Hematopoietic multipotent progenitor cell treated with erythropoietin and hydrocortisone succinate and interleukin-3 and kit ligand, for 8 days (in vitro differentiated cells): Measurements from ENCODE around the gene RC3H2.

Experiments used
- DNase-seq: peaks from one replicate; pipeline ENCODE4 v3.0.0-alpha.2; 2015

The RC3H2 gene

GRCh38 chr9:122904823-122905710 is at the start of gene RC3H2:
RC3H2 (minus strand) TSS chr9:122905359; CDS start chr9:122897509, 7,850 bp downstream.
- peak; percentile 100 for DNase-seq

- DNase-seq: no peak
Measured at GRCh38 chr9:122954253-122954691, 49.1 kb upstream of the RC3H2 start.

GRCh38 chr9:122951056-122951455 is 45.9 kb upstream of the RC3H2 start:
- DNase-seq: no peak

GRCh38 chr9:122950263-122950662 is 45.1 kb upstream of the RC3H2 start:
- DNase-seq: no peak

- no peak for DNase-seq
Measured at GRCh38 chr9:122949696-122950095, 44.5 kb upstream of the RC3H2 start.

- no peak for DNase-seq
Measured at GRCh38 chr9:122948313-122948712, 43.2 kb upstream of the RC3H2 start.

GRCh38 chr9:122946461-122947005 is 41.4 kb upstream of the RC3H2 start:
- no peak for DNase-seq

- no peak for DNase-seq
Measured at GRCh38 chr9:122944960-122945888, 40.1 kb upstream of the RC3H2 start.

GRCh38 chr9:122941582-122942234 is 36.5 kb upstream of the RC3H2 start:
- peak; percentile 60 for DNase-seq

GRCh38 chr9:122940749-122941581 is 35.8 kb upstream of the RC3H2 start, which contains the start of gene RABGAP1:
RABGAP1 (plus strand) TSS chr9:122941020; CDS start chr9:122957060, 16,040 bp downstream.
- peak; percentile 99 for DNase-seq

- no peak for DNase-seq
Measured at GRCh38 chr9:122940454-122940748, 35.2 kb upstream of the RC3H2 start.

- no peak for DNase-seq
Measured at GRCh38 chr9:122939601-122940000, 34.4 kb upstream of the RC3H2 start.

- no peak for DNase-seq
Measured at GRCh38 chr9:122936883-122937282, 31.7 kb upstream of the RC3H2 start.

GRCh38 chr9:122936464-122936863 is 31.3 kb upstream of the RC3H2 start:
- DNase-seq: no peak

- DNase-seq: peak; percentile 96
Measured at GRCh38 chr9:122931226-122932121, 26.3 kb upstream of the RC3H2 start, which contains the start of gene ZBTB26. ZBTB26 (minus strand) TSS chr9:122931512; CDS start chr9:122919934, 11,578 bp downstream.

- DNase-seq: no peak
Measured at GRCh38 chr9:122930541-122931225, 25.5 kb upstream of the RC3H2 start.

- no peak for DNase-seq
Measured at GRCh38 chr9:122929796-122930354, 24.7 kb upstream of the RC3H2 start.

- no peak for DNase-seq
Measured at GRCh38 chr9:122923947-122924346, 18.8 kb upstream of the RC3H2 start.

GRCh38 chr9:122922713-122923112 is 17.6 kb upstream of the RC3H2 start:
- DNase-seq: no peak

GRCh38 chr9:122918310-122918709 is 13.2 kb upstream of the RC3H2 start:
- DNase-seq: no peak
